ENCODE data around the gene ZNF646. TPM values are rescaled to one million over a fixed set of nuclear protein-coding genes. Genes with fewer than 3 reads are reported as not detected.

ZNF646 gene
- polyA plus RNA-seq, 1 donor = 12.4 TPM

DNA sequence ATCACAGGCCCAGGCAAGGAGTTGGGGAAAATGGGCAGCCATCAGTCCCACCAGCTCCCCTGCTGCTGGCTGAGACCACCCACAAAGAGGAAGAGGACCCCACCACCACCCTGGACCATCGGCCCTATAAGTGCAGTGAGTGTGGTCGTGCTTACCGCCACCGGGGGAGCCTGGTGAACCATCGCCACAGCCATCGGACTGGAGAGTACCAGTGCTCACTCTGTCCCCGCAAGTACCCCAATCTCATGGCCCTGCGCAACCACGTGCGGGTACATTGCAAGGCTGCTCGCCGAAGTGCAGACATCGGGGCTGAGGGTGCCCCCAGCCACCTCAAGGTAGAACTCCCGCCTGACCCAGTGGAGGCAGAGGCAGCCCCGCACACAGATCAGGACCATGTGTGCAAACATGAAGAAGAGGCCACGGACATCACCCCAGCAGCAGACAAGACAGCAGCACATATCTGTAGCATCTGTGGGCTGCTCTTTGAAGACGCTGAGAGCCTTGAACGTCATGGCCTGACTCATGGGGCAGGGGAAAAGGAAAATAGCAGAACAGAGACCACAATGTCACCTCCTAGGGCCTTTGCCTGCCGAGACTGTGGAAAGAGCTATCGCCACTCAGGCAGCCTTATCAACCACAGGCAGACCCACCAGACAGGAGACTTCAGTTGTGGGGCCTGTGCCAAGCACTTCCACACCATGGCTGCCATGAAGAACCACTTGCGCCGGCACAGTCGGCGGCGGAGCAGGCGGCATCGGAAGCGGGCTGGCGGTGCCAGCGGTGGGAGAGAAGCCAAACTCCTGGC, 3.6 kb downstream of the ZNF646 start:
- Histone ChIP-seq H3K9me3 (ENCODE audit: control insufficient read depth, low read depth, low read length) (peaks cover 17% of the 10 kb centered on the region), H3K27me3 (ENCODE audit: control insufficient read depth, insufficient read depth, low read length) (no peaks in the 10 kb centered on the region), H3K36me3 (ENCODE audit: control insufficient read depth, insufficient read depth, low read length) (peaks cover 66% of the 10 kb centered on the region), H3K27ac (ENCODE audit: low read length) (no peak overlapping the region), H3K4me1 (ENCODE audit: control insufficient read depth, insufficient read depth, low read length) (peaks cover under 1% of the 10 kb centered on the region), H3K4me3 (ENCODE audit: low read length) (no peak overlapping the region)
- no peak for DNase-seq
- no CpG with 5 or more reads among the region's 30 CpGs for WGBS (ENCODE audit: insufficient coverage, low lambda C conversion rate)

GRCh38 chr16:31078597-31079341, 4.5 kb downstream of the ZNF646 start:
- H3K4me1 ChIP-seq (ENCODE audit: control insufficient read depth, insufficient read depth, low read length) = no peaks in the 10 kb centered on the region
- no peak for DNase-seq
- WGBS (ENCODE audit: insufficient coverage, low lambda C conversion rate) = no CpG with 5 or more reads among the region's 15 CpGs
- H3K36me3 ChIP-seq (ENCODE audit: control insufficient read depth, insufficient read depth, low read length) = peaks cover 70% of the 10 kb centered on the region
- no peaks in the 10 kb centered on the region for H3K27me3 ChIP-seq (ENCODE audit: control insufficient read depth, insufficient read depth, low read length)
- peaks cover 17% of the 10 kb centered on the region for H3K9me3 ChIP-seq (ENCODE audit: control insufficient read depth, low read depth, low read length)
- no peak overlapping the region for H3K4me3 ChIP-seq (ENCODE audit: low read length)
- no peak overlapping the region for H3K27ac ChIP-seq (ENCODE audit: low read length)

GRCh38 chr16:31079342-31079944, 5.2 kb downstream of the ZNF646 start:
- H3K27me3 ChIP-seq (ENCODE audit: control insufficient read depth, insufficient read depth, low read length) = no peaks in the 10 kb centered on the region
- WGBS (ENCODE audit: insufficient coverage, low lambda C conversion rate) = no CpG with 5 or more reads among the region's 13 CpGs
- peaks cover 77% of the 10 kb centered on the region for H3K36me3 ChIP-seq (ENCODE audit: control insufficient read depth, insufficient read depth, low read length)
- no peak overlapping the region for H3K27ac ChIP-seq (ENCODE audit: low read length)
- H3K9me3 ChIP-seq (ENCODE audit: control insufficient read depth, low read depth, low read length) = peaks cover 16% of the 10 kb centered on the region
- DNase-seq = no peak
- no peak overlapping the region for H3K4me3 ChIP-seq (ENCODE audit: low read length)
- H3K4me1 ChIP-seq (ENCODE audit: control insufficient read depth, insufficient read depth, low read length) = no peaks in the 10 kb centered on the region

GRCh38 chr16:31080035-31080629, 5.9 kb downstream of the ZNF646 start:
- WGBS (ENCODE audit: insufficient coverage, low lambda C conversion rate) = no CpG with 5 or more reads among the region's 40 CpGs
- no peak for DNase-seq
- Histone ChIP-seq H3K27me3 (ENCODE audit: control insufficient read depth, insufficient read depth, low read length) (no peaks in the 10 kb centered on the region), H3K4me3 (ENCODE audit: low read length) (no peak overlapping the region), H3K9me3 (ENCODE audit: control insufficient read depth, low read depth, low read length) (peaks cover 14% of the 10 kb centered on the region), H3K4me1 (ENCODE audit: control insufficient read depth, insufficient read depth, low read length) (no peaks in the 10 kb centered on the region), H3K36me3 (ENCODE audit: control insufficient read depth, insufficient read depth, low read length) (peaks cover 82% of the 10 kb centered on the region), H3K27ac (ENCODE audit: low read length) (no peak overlapping the region)

- Histone ChIP-seq H3K9me3 (ENCODE audit: control insufficient read depth, low read depth, low read length) (peaks cover 14% of the 10 kb centered on the region), H3K4me1 (ENCODE audit: control insufficient read depth, insufficient read depth, low read length) (no peaks in the 10 kb centered on the region), H3K36me3 (ENCODE audit: control insufficient read depth, insufficient read depth, low read length) (peaks cover 85% of the 10 kb centered on the region), H3K27ac (ENCODE audit: low read length) (no peak overlapping the region), H3K27me3 (ENCODE audit: control insufficient read depth, insufficient read depth, low read length) (no peaks in the 10 kb centered on the region), H3K4me3 (ENCODE audit: low read length) (no peak overlapping the region)
- no CpG with 5 or more reads among the region's 13 CpGs for WGBS (ENCODE audit: insufficient coverage, low lambda C conversion rate)
- DNase-seq = no peak
These were observed 6.7 kb downstream of the ZNF646 start for GRCh38 chr16:31080756-31081419.

- Histone ChIP-seq H3K27me3 (ENCODE audit: control insufficient read depth, insufficient read depth, low read length) (no peaks in the 10 kb centered on the region), H3K36me3 (ENCODE audit: control insufficient read depth, insufficient read depth, low read length) (peaks cover 80% of the 10 kb centered on the region), H3K4me3 (ENCODE audit: low read length) (no peak overlapping the region), H3K9me3 (ENCODE audit: control insufficient read depth, low read depth, low read length) (peaks cover 14% of the 10 kb centered on the region), H3K27ac (ENCODE audit: low read length) (no peak overlapping the region), H3K4me1 (ENCODE audit: control insufficient read depth, insufficient read depth, low read length) (no peaks in the 10 kb centered on the region)
- WGBS (ENCODE audit: insufficient coverage, low lambda C conversion rate) = 90% methylated on average over 2 of the region's 26 CpGs
- DNase-seq = no peak
These were observed 7.5 kb downstream of the ZNF646 start for GRCh38 chr16:31081428-31082351.

- Histone ChIP-seq H3K27ac (ENCODE audit: low read length) (no peak overlapping the region), H3K4me3 (ENCODE audit: low read length) (no peak overlapping the region), H3K27me3 (ENCODE audit: control insufficient read depth, insufficient read depth, low read length) (no peaks in the 10 kb centered on the region), H3K4me1 (ENCODE audit: control insufficient read depth, insufficient read depth, low read length) (no peaks in the 10 kb centered on the region), H3K36me3 (ENCODE audit: control insufficient read depth, insufficient read depth, low read length) (peaks cover 73% of the 10 kb centered on the region), H3K9me3 (ENCODE audit: control insufficient read depth, low read depth, low read length) (peaks cover 14% of the 10 kb centered on the region)
- WGBS (ENCODE audit: insufficient coverage, low lambda C conversion rate) = no CpG with 5 or more reads among the region's 14 CpGs
- no peak for DNase-seq
These were observed 8.3 kb downstream of the ZNF646 start for GRCh38 chr16:31082368-31083045.

DNA sequence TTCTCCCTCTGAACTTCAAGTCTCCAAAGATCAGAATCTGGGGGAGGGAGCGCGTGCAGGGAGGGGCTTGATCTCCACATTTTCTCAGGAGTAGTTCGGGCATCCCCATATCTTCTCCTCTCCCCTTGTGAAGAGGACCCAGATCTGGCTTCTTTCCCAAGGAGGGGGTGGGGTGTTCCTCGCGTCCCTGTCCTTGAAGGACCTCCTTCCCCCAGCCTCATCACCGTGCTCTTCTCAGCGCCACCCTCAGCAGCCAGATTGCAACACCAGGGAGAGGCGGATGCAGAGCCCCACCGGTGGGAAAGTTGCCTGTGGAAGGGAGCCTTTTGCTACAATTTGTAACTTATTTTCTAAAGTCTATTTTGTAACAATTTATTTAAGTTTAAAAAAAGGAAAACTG, 8.9 kb downstream of the ZNF646 start:
- no peak overlapping the region for H3K27ac ChIP-seq (ENCODE audit: low read length)
- H3K27me3 ChIP-seq (ENCODE audit: control insufficient read depth, insufficient read depth, low read length) = no peaks in the 10 kb centered on the region
- no peaks in the 10 kb centered on the region for H3K4me1 ChIP-seq (ENCODE audit: control insufficient read depth, insufficient read depth, low read length)
- peaks cover 9% of the 10 kb centered on the region for H3K9me3 ChIP-seq (ENCODE audit: control insufficient read depth, low read depth, low read length)
- H3K4me3 ChIP-seq (ENCODE audit: low read length) = no peak overlapping the region
- peaks cover 69% of the 10 kb centered on the region for H3K36me3 ChIP-seq (ENCODE audit: control insufficient read depth, insufficient read depth, low read length)
- no CpG with 5 or more reads among the region's 9 CpGs for WGBS (ENCODE audit: insufficient coverage, low lambda C conversion rate)
- no peak for DNase-seq

- Histone ChIP-seq H3K9me3 (ENCODE audit: control insufficient read depth, low read depth, low read length) (peaks cover 7% of the 10 kb centered on the region), H3K36me3 (ENCODE audit: control insufficient read depth, insufficient read depth, low read length) (peaks cover 64% of the 10 kb centered on the region), H3K4me3 (ENCODE audit: low read length) (no peak overlapping the region), H3K4me1 (ENCODE audit: control insufficient read depth, insufficient read depth, low read length) (no peaks in the 10 kb centered on the region), H3K27ac (ENCODE audit: low read length) (no peak overlapping the region), H3K27me3 (ENCODE audit: control insufficient read depth, insufficient read depth, low read length) (no peaks in the 10 kb centered on the region)
- DNase-seq = no peak
- whole genome bisulfite sequencing (ENCODE audit: insufficient coverage, low lambda C conversion rate) = no CpG with 5 or more reads among the region's 5 CpGs
These were observed 9.3 kb downstream of the ZNF646 start for GRCh38 chr16:31083556-31083955.
